Measurements from ENCODE around the gene PAX7. TPM values are rescaled to one million over a fixed set of nuclear protein-coding genes. Genes with fewer than 3 reads are reported as not detected.
"Not testable (repeated sequence)": the region's sequence is repeated elsewhere in the genome, so short reads cannot be mapped to it uniquely, and the experiment has no call there.

PAX7 gene
- total RNA-seq, 1 experiment from 2014 or later, result 0.97 TPM

GRCh38 chr1:18752409-18752808 is 121.8 kb downstream of the PAX7 start:
- DNase-seq (ENCODE audit: low read depth), result no peak

GRCh38 chr1:18760156-18760555 is 129.5 kb downstream of the PAX7 start:
- DNase-seq (ENCODE audit: low read depth), result no peak

GRCh38 chr1:18761948-18762840 is 131.5 kb downstream of the PAX7 start:
- DNase-seq (ENCODE audit: low read depth), result peak; percentile 44

GRCh38 chr1:18764362-18764761 is 133.7 kb downstream of the PAX7 start:
- DNase-seq (ENCODE audit: low read depth), result no peak

- DNase-seq (ENCODE audit: low read depth), result no peak
Observed at GRCh38 chr1:18765725-18766124, 135.1 kb downstream of the PAX7 start.

GRCh38 chr1:18766328-18766727 is 135.7 kb downstream of the PAX7 start:
- no peak for DNase-seq (ENCODE audit: low read depth)

GRCh38 chr1:18767576-18767975 is 136.9 kb downstream of the PAX7 start:
- DNase-seq (ENCODE audit: low read depth), result not testable (repeated sequence)

- DNase-seq (ENCODE audit: low read depth), result no peak
Observed at GRCh38 chr1:18768086-18768485, 137.4 kb downstream of the PAX7 start.

- no peak for DNase-seq (ENCODE audit: low read depth)
Observed at GRCh38 chr1:18769140-18769539, 138.5 kb downstream of the PAX7 start.

- no peak for DNase-seq (ENCODE audit: low read depth)
Observed at GRCh38 chr1:18770799-18771198, 140.2 kb downstream of the PAX7 start.

GRCh38 chr1:18773753-18774152 is 143.1 kb downstream of the PAX7 start:
- no peak for DNase-seq (ENCODE audit: low read depth)

GRCh38 chr1:18775341-18775740 is 144.7 kb downstream of the PAX7 start:
- no peak for DNase-seq (ENCODE audit: low read depth)

GRCh38 chr1:18776777-18777176 is 146.1 kb downstream of the PAX7 start:
- DNase-seq (ENCODE audit: low read depth), result no peak

- DNase-seq (ENCODE audit: low read depth), result no peak
Observed at GRCh38 chr1:18778437-18778836, 147.8 kb downstream of the PAX7 start.

GRCh38 chr1:18781031-18781430 is 150.4 kb downstream of the PAX7 start:
- DNase-seq (ENCODE audit: low read depth), result no peak

- DNase-seq (ENCODE audit: low read depth), result no peak
Observed at GRCh38 chr1:18783705-18784481, 153.2 kb downstream of the PAX7 start.

GRCh38 chr1:18784482-18784831 is 153.8 kb downstream of the PAX7 start:
- no peak for DNase-seq (ENCODE audit: low read depth)

GRCh38 chr1:18786149-18786548 is 155.5 kb downstream of the PAX7 start:
- DNase-seq (ENCODE audit: low read depth), result no peak

GRCh38 chr1:18787825-18788385 is 157.3 kb downstream of the PAX7 start:
- no peak for DNase-seq (ENCODE audit: low read depth)

GRCh38 chr1:18789246-18789645 is 158.6 kb downstream of the PAX7 start:
- DNase-seq (ENCODE audit: low read depth), result no peak

- no peak for DNase-seq (ENCODE audit: low read depth)
Observed at GRCh38 chr1:18792747-18793146, 162.1 kb downstream of the PAX7 start.

- DNase-seq (ENCODE audit: low read depth), result no peak
Observed at GRCh38 chr1:18793164-18793563, 162.5 kb downstream of the PAX7 start.

- no peak for DNase-seq (ENCODE audit: low read depth)
Observed at GRCh38 chr1:18794051-18794450, 163.4 kb downstream of the PAX7 start.

Data from Daoy (cell line).